ENCODE measurements around the gene RUSC2. TPM values are rescaled to one million over a fixed set of nuclear protein-coding genes. Genes with fewer than 3 reads are reported as not detected.

RUSC2 gene
- total and polyA plus RNA-seq, 2 of the 13 experiments (the other 11 are each of a cell fraction or from before 2014, with no cell fraction given): 2.8 to 3.3 TPM

DNA sequence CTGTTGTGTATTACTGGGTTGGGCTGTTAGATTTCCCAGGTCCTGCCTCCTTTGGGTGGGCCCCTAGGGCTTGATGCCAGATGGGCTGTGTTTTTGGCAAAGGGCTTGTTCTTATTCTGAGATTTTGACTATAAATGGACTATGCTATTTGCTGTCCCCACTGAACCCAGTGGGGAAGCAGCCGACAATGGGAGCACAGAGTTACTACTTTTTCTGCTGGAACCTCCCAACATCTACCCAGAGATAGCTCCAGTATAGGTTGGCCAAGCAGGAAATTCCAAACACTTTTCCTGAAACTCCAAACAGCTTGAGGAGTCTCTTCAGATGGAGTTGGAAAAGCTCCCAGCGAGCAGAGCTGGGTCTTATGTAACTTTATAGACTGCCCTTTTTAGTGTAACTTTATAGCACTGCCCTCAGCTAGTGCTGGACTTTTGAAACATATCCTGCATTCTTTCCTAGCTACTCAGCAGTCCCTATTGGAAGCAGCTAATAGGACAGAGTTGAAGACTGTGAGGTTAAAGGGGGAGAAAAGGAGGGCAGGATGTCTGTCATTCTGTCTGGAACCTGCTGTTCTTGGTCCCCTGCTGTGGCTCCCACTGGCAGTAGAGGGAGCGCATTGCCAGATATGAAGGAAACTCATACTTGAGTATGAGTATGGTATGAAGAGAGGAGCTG lies 21.0 kb downstream of the RUSC2 start (continued):
- TF ChIP-seq, protein P1, sequence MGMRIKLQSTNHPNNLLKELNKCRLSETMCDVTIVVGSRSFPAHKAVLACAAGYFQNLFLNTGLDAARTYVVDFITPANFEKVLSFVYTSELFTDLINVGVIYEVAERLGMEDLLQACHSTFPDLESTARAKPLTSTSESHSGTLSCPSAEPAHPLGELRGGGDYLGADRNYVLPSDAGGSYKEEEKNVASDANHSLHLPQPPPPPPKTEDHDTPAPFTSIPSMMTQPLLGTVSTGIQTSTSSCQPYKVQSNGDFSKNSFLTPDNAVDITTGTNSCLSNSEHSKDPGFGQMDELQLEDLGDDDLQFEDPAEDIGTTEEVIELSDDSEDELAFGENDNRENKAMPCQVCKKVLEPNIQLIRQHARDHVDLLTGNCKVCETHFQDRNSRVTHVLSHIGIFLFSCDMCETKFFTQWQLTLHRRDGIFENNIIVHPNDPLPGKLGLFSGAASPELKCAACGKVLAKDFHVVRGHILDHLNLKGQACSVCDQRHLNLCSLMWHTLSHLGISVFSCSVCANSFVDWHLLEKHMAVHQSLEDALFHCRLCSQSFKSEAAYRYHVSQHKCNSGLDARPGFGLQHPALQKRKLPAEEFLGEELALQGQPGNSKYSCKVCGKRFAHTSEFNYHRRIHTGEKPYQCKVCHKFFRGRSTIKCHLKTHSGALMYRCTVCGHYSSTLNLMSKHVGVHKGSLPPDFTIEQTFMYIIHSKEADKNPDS (CRISPR knock-in tag; IDR thresholded peaks at IDR 0.05): no peak
- TF ChIP-seq NFYB (CRISPR knock-in tag; IDR thresholded peaks at IDR 0.05) (no peak), ZNF333 (CRISPR knock-in tag; IDR thresholded peaks at IDR 0.05; ENCODE audit: borderline replicate concordance) (no peak), ZNF337 (CRISPR knock-in tag; IDR thresholded peaks at IDR 0.05; ENCODE audit: borderline replicate concordance, low read depth) (no peak), ZBTB42 (CRISPR knock-in tag; IDR thresholded peaks at IDR 0.05) (no peak), PHF5A (CRISPR knock-in tag; IDR thresholded peaks at IDR 0.05; ENCODE audit: low read depth, unreplicated experiment) (no peak), PCBP2 (optimal IDR thresholded peaks at IDR 0.05; ENCODE audit: low read depth, low read length, poor library complexity, severe bottlenecking) (no peak), SP2 (CRISPR knock-in tag; IDR thresholded peaks at IDR 0.05) (no peak)
- TF ChIP-seq, protein P2, sequence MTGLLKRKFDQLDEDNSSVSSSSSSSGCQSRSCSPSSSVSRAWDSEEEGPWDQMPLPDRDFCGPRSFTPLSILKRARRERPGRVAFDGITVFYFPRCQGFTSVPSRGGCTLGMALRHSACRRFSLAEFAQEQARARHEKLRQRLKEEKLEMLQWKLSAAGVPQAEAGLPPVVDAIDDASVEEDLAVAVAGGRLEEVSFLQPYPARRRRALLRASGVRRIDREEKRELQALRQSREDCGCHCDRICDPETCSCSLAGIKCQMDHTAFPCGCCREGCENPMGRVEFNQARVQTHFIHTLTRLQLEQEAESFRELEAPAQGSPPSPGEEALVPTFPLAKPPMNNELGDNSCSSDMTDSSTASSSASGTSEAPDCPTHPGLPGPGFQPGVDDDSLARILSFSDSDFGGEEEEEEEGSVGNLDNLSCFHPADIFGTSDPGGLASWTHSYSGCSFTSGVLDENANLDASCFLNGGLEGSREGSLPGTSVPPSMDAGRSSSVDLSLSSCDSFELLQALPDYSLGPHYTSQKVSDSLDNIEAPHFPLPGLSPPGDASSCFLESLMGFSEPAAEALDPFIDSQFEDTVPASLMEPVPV (CRISPR knock-in tag; IDR thresholded peaks at IDR 0.05): no peak
- TF ChIP-seq, protein P3, sequence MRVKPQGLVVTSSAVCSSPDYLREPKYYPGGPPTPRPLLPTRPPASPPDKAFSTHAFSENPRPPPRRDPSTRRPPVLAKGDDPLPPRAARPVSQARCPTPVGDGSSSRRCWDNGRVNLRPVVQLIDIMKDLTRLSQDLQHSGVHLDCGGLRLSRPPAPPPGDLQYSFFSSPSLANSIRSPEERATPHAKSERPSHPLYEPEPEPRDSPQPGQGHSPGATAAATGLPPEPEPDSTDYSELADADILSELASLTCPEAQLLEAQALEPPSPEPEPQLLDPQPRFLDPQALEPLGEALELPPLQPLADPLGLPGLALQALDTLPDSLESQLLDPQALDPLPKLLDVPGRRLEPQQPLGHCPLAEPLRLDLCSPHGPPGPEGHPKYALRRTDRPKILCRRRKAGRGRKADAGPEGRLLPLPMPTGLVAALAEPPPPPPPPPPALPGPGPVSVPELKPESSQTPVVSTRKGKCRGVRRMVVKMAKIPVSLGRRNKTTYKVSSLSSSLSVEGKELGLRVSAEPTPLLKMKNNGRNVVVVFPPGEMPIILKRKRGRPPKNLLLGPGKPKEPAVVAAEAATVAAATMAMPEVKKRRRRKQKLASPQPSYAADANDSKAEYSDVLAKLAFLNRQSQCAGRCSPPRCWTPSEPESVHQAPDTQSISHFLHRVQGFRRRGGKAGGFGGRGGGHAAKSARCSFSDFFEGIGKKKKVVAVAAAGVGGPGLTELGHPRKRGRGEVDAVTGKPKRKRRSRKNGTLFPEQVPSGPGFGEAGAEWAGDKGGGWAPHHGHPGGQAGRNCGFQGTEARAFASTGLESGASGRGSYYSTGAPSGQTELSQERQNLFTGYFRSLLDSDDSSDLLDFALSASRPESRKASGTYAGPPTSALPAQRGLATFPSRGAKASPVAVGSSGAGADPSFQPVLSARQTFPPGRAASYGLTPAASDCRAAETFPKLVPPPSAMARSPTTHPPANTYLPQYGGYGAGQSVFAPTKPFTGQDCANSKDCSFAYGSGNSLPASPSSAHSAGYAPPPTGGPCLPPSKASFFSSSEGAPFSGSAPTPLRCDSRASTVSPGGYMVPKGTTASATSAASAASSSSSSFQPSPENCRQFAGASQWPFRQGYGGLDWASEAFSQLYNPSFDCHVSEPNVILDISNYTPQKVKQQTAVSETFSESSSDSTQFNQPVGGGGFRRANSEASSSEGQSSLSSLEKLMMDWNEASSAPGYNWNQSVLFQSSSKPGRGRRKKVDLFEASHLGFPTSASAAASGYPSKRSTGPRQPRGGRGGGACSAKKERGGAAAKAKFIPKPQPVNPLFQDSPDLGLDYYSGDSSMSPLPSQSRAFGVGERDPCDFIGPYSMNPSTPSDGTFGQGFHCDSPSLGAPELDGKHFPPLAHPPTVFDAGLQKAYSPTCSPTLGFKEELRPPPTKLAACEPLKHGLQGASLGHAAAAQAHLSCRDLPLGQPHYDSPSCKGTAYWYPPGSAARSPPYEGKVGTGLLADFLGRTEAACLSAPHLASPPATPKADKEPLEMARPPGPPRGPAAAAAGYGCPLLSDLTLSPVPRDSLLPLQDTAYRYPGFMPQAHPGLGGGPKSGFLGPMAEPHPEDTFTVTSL (CRISPR knock-in tag; IDR thresholded peaks at IDR 0.05; ENCODE audit: borderline replicate concordance): peak; percentile 51; the same call in 1 of the 2 replicates
- TF ChIP-seq, protein P4, sequence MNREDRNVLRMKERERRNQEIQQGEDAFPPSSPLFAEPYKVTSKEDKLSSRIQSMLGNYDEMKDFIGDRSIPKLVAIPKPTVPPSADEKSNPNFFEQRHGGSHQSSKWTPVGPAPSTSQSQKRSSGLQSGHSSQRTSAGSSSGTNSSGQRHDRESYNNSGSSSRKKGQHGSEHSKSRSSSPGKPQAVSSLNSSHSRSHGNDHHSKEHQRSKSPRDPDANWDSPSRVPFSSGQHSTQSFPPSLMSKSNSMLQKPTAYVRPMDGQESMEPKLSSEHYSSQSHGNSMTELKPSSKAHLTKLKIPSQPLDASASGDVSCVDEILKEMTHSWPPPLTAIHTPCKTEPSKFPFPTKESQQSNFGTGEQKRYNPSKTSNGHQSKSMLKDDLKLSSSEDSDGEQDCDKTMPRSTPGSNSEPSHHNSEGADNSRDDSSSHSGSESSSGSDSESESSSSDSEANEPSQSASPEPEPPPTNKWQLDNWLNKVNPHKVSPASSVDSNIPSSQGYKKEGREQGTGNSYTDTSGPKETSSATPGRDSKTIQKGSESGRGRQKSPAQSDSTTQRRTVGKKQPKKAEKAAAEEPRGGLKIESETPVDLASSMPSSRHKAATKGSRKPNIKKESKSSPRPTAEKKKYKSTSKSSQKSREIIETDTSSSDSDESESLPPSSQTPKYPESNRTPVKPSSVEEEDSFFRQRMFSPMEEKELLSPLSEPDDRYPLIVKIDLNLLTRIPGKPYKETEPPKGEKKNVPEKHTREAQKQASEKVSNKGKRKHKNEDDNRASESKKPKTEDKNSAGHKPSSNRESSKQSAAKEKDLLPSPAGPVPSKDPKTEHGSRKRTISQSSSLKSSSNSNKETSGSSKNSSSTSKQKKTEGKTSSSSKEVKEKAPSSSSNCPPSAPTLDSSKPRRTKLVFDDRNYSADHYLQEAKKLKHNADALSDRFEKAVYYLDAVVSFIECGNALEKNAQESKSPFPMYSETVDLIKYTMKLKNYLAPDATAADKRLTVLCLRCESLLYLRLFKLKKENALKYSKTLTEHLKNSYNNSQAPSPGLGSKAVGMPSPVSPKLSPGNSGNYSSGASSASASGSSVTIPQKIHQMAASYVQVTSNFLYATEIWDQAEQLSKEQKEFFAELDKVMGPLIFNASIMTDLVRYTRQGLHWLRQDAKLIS (CRISPR knock-in tag; IDR thresholded peaks at IDR 0.05): no peak
- TF ChIP-seq, protein P5, sequence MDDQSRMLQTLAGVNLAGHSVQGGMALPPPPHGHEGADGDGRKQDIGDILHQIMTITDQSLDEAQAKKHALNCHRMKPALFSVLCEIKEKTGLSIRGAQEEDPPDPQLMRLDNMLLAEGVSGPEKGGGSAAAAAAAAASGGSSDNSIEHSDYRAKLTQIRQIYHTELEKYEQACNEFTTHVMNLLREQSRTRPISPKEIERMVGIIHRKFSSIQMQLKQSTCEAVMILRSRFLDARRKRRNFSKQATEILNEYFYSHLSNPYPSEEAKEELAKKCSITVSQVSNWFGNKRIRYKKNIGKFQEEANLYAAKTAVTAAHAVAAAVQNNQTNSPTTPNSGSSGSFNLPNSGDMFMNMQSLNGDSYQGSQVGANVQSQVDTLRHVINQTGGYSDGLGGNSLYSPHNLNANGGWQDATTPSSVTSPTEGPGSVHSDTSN (CRISPR knock-in tag; IDR thresholded peaks at IDR 0.05; ENCODE audit: borderline replicate concordance): no peak
- TF ChIP-seq, protein P6, sequence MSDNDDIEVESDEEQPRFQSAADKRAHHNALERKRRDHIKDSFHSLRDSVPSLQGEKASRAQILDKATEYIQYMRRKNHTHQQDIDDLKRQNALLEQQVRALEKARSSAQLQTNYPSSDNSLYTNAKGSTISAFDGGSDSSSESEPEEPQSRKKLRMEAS (IDR thresholded peaks at IDR 0.05): no peak
